A673 (cell line): Measurements from ENCODE around the gene KIT. TPM values are rescaled to one million over a fixed set of nuclear protein-coding genes. Genes with fewer than 3 reads are reported as not detected.

ENCODE experiments used
- BruUV-seq: library from RNA; stranded (reverse); fragments of 400-500 nt; replicated peaks from 2 replicates; lab custom pipeline; 2021; lab: Mats Ljungman, UMichigan
- CTCF ChIA-PET: fragments of 300-600 bp; sonication (Branson Sonifier 250); formaldehyde crosslinking; loops from one replicate; lab custom pipeline; 2022; ENCODE audit warnings: antibody characterized with exemption; lab: Charles Lee
- POLR2A ChIA-PET: fragments of 300-600 bp; sonication (Branson Sonifier 250); formaldehyde crosslinking; loops from one replicate; lab custom pipeline; 2022; ENCODE audit warnings: antibody characterized with exemption; ENCODE audit not compliant: low non-redundant PET; lab: Charles Lee
- DNase-seq: peaks from one replicate; pipeline ENCODE4 v3.0.0-alpha.2; 2015; ENCODE audit warnings: low spot score
- H3K27ac ChIP-seq: fragments of 200-600 bp; sonication (generic); 2 replicates; pipeline ENCODE4 v1.5.1; 2016; ENCODE audit warnings: mixed run types, low read depth, mild to moderate bottlenecking, mixed read lengths, antibody characterized with exemption, low read length; ENCODE audit not compliant: poor library complexity, severe bottlenecking
- H3K27me3 ChIP-seq: fragments of 200-600 bp; sonication (generic); replicated peaks from 2 replicates; pipeline ENCODE4 v1.6.1; 2017; ENCODE audit warnings: mixed run types, low read depth, mild to moderate bottlenecking, mixed read lengths, antibody characterized with exemption, low read length; ENCODE audit not compliant: insufficient read depth, poor library complexity
- H3K36me3 ChIP-seq: fragments of 200-600 bp; sonication (generic); 2 replicates; pipeline ENCODE4 v1.6.1; 2016; ENCODE audit warnings: mixed run types, mild to moderate bottlenecking, mixed read lengths, antibody characterized with exemption, low read length; ENCODE audit not compliant: insufficient read depth, poor library complexity, severe bottlenecking
- H3K4me1 ChIP-seq: fragments of 200-600 bp; sonication (generic); 2 replicates; pipeline ENCODE4 v1.6.1; 2017; ENCODE audit warnings: mixed run types, mild to moderate bottlenecking, mixed read lengths, antibody characterized with exemption, low read length; ENCODE audit not compliant: insufficient read depth, poor library complexity, severe bottlenecking
- H3K4me3 ChIP-seq: fragments of 200-600 bp; sonication (generic); 2 replicates; pipeline ENCODE4 v1.5.1; 2016; ENCODE audit warnings: low read depth, mixed run types, mild to moderate bottlenecking, mixed read lengths, low read length; ENCODE audit not compliant: poor library complexity, severe bottlenecking
- H3K9me3 ChIP-seq: fragments of 200-600 bp; sonication (generic); 2 replicates; pipeline ENCODE4 v1.6.1; 2016; ENCODE audit warnings: mixed run types, low read depth, mild to moderate bottlenecking, mixed read lengths, antibody characterized with exemption, low read length; ENCODE audit not compliant: poor library complexity, severe bottlenecking
- CTCF ChIP-seq: fragments of 300-800, 200-600 bp; sonication (generic); conservative IDR thresholded peaks from 2 replicates; pipeline ENCODE4 v1.5.1; 2017; ENCODE audit warnings: low read depth, mild to moderate bottlenecking, antibody characterized with exemption, low read length, moderate library complexity, mixed read lengths
- EZH2 ChIP-seq: fragments of 200-600 bp; sonication (generic); IDR thresholded peaks from 2 replicates; pipeline ENCODE4 v1.6.1; 2017; ENCODE audit warnings: borderline replicate concordance, low read depth, mild to moderate bottlenecking, mixed read lengths, antibody characterized with exemption, low read length; ENCODE audit not compliant: poor library complexity, severe bottlenecking
- intact Hi-C: fragments of 100-400 bp; cut with micrococcal nuclease; formaldehyde crosslinking; loops from one replicate; pipeline ENCODE4 v1.10.0; 2022; ENCODE audit not compliant: unreplicated experiment
- total RNA-seq: library from RNA; stranded (reverse); gene quantifications from 2 replicates; pipeline ENCODE4 v1.2.3, GENCODE V29; 2021

Gene KIT
- total RNA-seq, 1 experiment from 2014 or later: 9.5 TPM

GRCh38 chr4:54723220-54723619 lies 65.5 kb downstream of the KIT start:
- BruUV-seq: no TSS peak
- no peak overlapping the region for H3K27ac ChIP-seq
- H3K36me3 ChIP-seq: no peaks in the 10 kb centered on the region
- H3K9me3 ChIP-seq: no peaks in the 10 kb centered on the region
- H3K27me3 ChIP-seq: no peaks in the 10 kb centered on the region
- no peak for DNase-seq
- CTCF ChIA-PET: no interaction called here
- no peak overlapping the region for H3K4me3 ChIP-seq
- no peaks in the 10 kb centered on the region for H3K4me1 ChIP-seq
- POLR2A ChIA-PET: no interaction called here
- TF ChIP-seq EZH2 (no peak), CTCF (no peak)
- intact Hi-C loops: no loop called here

- H3K27ac ChIP-seq: no peak overlapping the region
- H3K36me3 ChIP-seq: no peaks in the 10 kb centered on the region
- H3K4me3 ChIP-seq: no peak overlapping the region
- H3K27me3 ChIP-seq: no peaks in the 10 kb centered on the region
- TF ChIP-seq CTCF: no peak
- no peak for TF ChIP-seq EZH2
- intact Hi-C loops: no loop called here
- H3K9me3 ChIP-seq: no peaks in the 10 kb centered on the region
- POLR2A ChIA-PET: no interaction called here
- DNase-seq: no peak
- no TSS peak for BruUV-seq
- CTCF ChIA-PET: no interaction called here
- no peaks in the 10 kb centered on the region for H3K4me1 ChIP-seq
Measured at GRCh38 chr4:54723820-54724219, 66.1 kb downstream of the KIT start.

DNA sequence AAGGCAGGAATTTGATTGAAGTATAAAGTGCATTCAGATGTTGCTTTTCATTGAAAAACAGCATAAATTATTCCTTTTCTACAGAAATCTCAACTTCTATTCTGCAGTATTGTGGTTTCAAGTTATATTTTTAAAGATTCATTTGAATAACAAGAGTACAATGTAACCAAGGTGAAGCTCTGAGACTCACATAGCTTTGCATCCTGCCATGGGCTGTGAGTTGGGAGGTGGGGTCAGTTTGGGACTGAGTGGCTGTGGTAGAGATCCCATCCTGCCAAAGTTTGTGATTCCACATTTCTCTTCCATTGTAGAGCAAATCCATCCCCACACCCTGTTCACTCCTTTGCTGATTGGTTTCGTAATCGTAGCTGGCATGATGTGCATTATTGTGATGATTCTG lies 69.2 kb downstream of the KIT start:
- CTCF ChIA-PET: no interaction called here

More for the DNA sequence above, 69.2 kb downstream of the KIT start:
- H3K27me3 ChIP-seq: no peaks in the 10 kb centered on the region
- BruUV-seq: no TSS peak
- no peak for DNase-seq
- POLR2A ChIA-PET: no interaction called here
- no peak overlapping the region for H3K27ac ChIP-seq
- no peak overlapping the region for H3K4me3 ChIP-seq
- no peaks in the 10 kb centered on the region for H3K4me1 ChIP-seq
- H3K36me3 ChIP-seq: no peaks in the 10 kb centered on the region
- TF ChIP-seq CTCF (no peak), EZH2 (no peak)
- H3K9me3 ChIP-seq: no peaks in the 10 kb centered on the region
- intact Hi-C loops: no loop called here
